OCI-LY3 (cell line): ENCODE data around the gene GDPD5.

Experiments used
- H2AFZ ChIP-seq: fragments of 200-600, 300-600 bp; shearing (Covaris generic); 2 replicates; pipeline ENCODE4 v1.6.0; 2014; ENCODE audit warnings: antibody characterized with exemption, low read depth, low read length
- H3K27ac ChIP-seq: fragments of 200-600, 300-600 bp; sonication (generic); 2 replicates; pipeline ENCODE4 v1.5.1; 2014; ENCODE audit warnings: mild to moderate bottlenecking, low read length, moderate library complexity, mixed read lengths
- H3K27me3 ChIP-seq: fragments of 200-600, 300-600 bp; sonication (generic); 2 replicates; pipeline ENCODE4 v1.6.1; 2014; ENCODE audit warnings: low read depth, low read length, mixed read lengths
- H3K36me3 ChIP-seq: fragments of 200-600, 300-600 bp; sonication (generic); replicated peaks from 2 replicates; pipeline ENCODE3; 2014; ENCODE audit warnings: low read depth, low read length, mixed read lengths
- H3K4me1 ChIP-seq: fragments of 300-600, 200-600 bp; sonication (generic); 2 replicates; pipeline ENCODE4 v1.6.1; 2014; ENCODE audit warnings: low read length, mixed read lengths
- H3K4me2 ChIP-seq: fragments of 200-600, 300-600 bp; sonication (generic); 2 replicates; pipeline ENCODE4 v1.6.1; 2014; ENCODE audit warnings: low read length, mixed read lengths
- H3K4me3 ChIP-seq: fragments of 300-600, 200-600 bp; sonication (generic); 2 replicates; pipeline ENCODE4 v1.5.1; 2014; ENCODE audit warnings: antibody characterized with exemption, mild to moderate bottlenecking, low read length, moderate library complexity
- H3K79me2 ChIP-seq: fragments of 300-600, 200-600 bp; shearing (Covaris generic); 2 replicates; pipeline ENCODE4 v1.6.1; 2014; ENCODE audit warnings: mild to moderate bottlenecking, low read length, mixed read lengths
- H3K9ac ChIP-seq: fragments of 300-600, 200-600 bp; shearing (Covaris generic); 2 replicates; pipeline ENCODE4 v1.6.0; 2014; ENCODE audit warnings: mild to moderate bottlenecking, low read length, moderate library complexity
- H3K9me3 ChIP-seq: fragments of 200-600, 300-600 bp; shearing (Covaris generic); 2 replicates; pipeline ENCODE4 v1.6.1; 2014; ENCODE audit warnings: low read length, mixed read lengths; ENCODE audit not compliant: insufficient read depth
- H4K20me1 ChIP-seq: fragments of 200-600, 300-600 bp; sonication (generic); 2 replicates; pipeline ENCODE4 v1.6.1; 2016; ENCODE audit warnings: low read length, mixed read lengths; ENCODE audit not compliant: insufficient read depth
- EZH2phosphoT487 ChIP-seq: fragments of 200-600 bp; shearing (Covaris generic); IDR thresholded peaks from 2 replicates; pipeline ENCODE4 v1.6.1; 2018; ENCODE audit warnings: antibody characterized with exemption, mixed run types, low read depth
- TF ChIP-seq, protein P1 (sequence below): fragments of 200-600, 300-600 bp; sonication (generic); IDR thresholded peaks from 2 replicates; pipeline ENCODE4 v1.5.1; 2014; ENCODE audit warnings: antibody characterized with exemption, low read length, low read depth

The GDPD5 gene

DNA sequence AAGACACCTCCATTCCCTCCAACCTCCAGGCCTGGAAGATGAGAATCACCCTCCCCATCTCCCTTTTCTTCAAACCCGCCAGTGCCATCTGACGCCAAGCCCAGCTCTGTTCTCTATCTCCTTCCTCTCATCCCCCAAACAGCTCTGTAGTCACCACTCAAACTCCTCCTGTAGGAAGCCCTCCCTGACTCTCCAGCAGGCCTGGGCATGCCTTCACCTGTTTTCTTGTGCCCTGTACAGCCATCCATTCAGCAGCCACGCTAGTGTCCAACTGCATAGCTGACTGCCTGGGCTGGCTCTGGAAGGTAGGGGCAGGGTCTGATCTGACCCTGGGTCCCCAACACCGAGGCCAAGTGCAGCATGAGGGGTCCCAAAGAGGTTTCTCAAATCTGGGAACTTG lies 25.0 kb downstream of the GDPD5 start:
- no peaks in the 10 kb centered on the region for H3K27me3 ChIP-seq
- H3K9me3 ChIP-seq: no peaks in the 10 kb centered on the region
- H3K4me2 ChIP-seq: no peak overlapping the region
- no peaks in the 10 kb centered on the region for H4K20me1 ChIP-seq
- H3K9ac ChIP-seq: no peak overlapping the region
- no peaks in the 10 kb centered on the region for H3K79me2 ChIP-seq
- no peak overlapping the region for H2AFZ ChIP-seq
- H3K4me3 ChIP-seq: no peak overlapping the region
- peaks cover 7% of the 10 kb centered on the region for H3K4me1 ChIP-seq
- H3K27ac ChIP-seq: no peak overlapping the region
- TF ChIP-seq EZH2phosphoT487: no peak
- TF ChIP-seq, protein P1, sequence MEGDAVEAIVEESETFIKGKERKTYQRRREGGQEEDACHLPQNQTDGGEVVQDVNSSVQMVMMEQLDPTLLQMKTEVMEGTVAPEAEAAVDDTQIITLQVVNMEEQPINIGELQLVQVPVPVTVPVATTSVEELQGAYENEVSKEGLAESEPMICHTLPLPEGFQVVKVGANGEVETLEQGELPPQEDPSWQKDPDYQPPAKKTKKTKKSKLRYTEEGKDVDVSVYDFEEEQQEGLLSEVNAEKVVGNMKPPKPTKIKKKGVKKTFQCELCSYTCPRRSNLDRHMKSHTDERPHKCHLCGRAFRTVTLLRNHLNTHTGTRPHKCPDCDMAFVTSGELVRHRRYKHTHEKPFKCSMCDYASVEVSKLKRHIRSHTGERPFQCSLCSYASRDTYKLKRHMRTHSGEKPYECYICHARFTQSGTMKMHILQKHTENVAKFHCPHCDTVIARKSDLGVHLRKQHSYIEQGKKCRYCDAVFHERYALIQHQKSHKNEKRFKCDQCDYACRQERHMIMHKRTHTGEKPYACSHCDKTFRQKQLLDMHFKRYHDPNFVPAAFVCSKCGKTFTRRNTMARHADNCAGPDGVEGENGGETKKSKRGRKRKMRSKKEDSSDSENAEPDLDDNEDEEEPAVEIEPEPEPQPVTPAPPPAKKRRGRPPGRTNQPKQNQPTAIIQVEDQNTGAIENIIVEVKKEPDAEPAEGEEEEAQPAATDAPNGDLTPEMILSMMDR: no peak
- no peaks in the 10 kb centered on the region for H3K36me3 ChIP-seq

DNA sequence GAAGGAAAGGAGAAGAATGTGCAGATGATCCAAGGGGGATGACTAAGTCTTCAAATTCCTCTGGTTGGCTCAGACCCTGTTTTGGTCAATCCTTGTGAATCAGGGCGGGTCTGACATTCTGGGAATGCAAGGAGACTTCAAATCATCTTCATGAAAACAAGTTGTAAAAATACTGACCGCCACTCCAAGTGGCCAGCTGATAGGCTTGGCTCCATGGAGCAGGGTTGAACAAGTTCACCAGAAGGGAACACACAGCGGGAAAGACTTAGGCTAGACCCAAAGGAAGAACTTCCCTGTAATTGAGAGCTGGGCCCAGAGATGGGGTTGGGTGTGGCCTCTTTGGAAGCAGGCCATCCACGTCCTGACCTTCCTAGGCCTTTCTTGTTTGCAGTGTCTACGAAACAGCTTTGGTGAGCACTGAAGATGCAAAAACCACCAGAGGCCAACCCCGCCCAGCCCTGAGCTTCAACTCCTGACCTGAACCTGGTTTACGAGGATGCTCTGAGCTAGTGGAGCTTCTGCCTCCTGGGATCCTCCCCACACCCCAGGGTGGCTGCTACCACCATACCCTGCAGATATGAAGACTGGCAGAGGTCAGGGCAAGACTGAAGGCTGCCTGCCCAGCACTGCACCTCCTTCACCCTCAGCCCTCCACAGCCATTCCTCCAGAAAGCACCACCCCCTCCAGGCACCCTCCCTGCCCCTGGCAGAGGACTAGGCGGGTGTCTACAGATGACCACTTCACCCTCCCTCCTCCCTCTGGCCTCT lies 26.1 kb downstream of the GDPD5 start:
- H3K27me3 ChIP-seq: no peaks in the 10 kb centered on the region
- H3K4me1 ChIP-seq: peaks cover 7% of the 10 kb centered on the region
- no peak for TF ChIP-seq EZH2phosphoT487
- TF ChIP-seq, protein P1: no peak
- H4K20me1 ChIP-seq: no peaks in the 10 kb centered on the region
- H3K4me2 ChIP-seq: no peak overlapping the region
- H2AFZ ChIP-seq: no peak overlapping the region
- H3K27ac ChIP-seq: no peak overlapping the region
- H3K36me3 ChIP-seq: no peaks in the 10 kb centered on the region
- H3K4me3 ChIP-seq: no peak overlapping the region
- no peaks in the 10 kb centered on the region for H3K9me3 ChIP-seq
- H3K9ac ChIP-seq: no peak overlapping the region
- H3K79me2 ChIP-seq: no peaks in the 10 kb centered on the region

DNA sequence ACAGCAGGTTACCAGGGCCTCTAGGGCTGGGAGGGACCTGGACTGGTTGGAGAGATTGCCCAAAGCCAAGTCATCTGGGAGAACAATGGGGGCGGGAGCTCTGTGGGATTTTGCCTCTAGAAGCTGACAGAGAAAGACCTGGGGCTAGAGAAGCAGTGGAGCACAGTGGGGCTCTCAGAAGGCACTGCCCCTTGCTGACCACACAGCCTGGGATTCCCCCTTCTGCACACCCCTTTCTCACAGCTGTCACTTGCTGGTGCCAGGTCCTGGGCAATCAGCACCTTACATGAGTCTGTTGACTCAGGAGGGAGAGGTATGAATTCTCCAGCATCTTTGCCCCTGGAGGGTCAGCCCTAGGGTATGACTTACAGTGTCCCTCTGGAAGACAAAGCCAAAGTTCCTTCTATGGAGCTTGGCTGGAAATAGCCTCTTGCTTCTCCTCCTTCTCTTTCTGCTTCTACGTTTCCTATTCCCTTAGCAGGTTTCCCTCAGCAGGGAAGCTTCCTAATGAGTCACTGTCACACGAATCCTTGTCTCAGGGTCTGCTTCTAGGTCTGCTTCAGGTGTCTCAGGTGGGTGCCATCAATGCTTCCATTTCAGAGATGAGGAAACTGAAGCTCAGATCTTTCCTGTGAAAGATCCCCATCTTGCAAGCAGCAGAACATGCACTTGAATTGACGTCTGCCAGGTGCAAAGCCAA lies 27.0 kb downstream of the GDPD5 start:
- H4K20me1 ChIP-seq: no peaks in the 10 kb centered on the region
- no peaks in the 10 kb centered on the region for H3K27me3 ChIP-seq
- no peaks in the 10 kb centered on the region for H3K9me3 ChIP-seq
- no peak overlapping the region for H3K27ac ChIP-seq
- H3K79me2 ChIP-seq: no peaks in the 10 kb centered on the region
- no peaks in the 10 kb centered on the region for H3K36me3 ChIP-seq
- H3K4me1 ChIP-seq: peaks cover 6% of the 10 kb centered on the region
- H3K4me3 ChIP-seq: no peak overlapping the region
- H2AFZ ChIP-seq: no peak overlapping the region
- no peak overlapping the region for H3K4me2 ChIP-seq
- H3K9ac ChIP-seq: no peak overlapping the region
- no peak for TF ChIP-seq EZH2phosphoT487
- TF ChIP-seq, protein P1: no peak

DNA sequence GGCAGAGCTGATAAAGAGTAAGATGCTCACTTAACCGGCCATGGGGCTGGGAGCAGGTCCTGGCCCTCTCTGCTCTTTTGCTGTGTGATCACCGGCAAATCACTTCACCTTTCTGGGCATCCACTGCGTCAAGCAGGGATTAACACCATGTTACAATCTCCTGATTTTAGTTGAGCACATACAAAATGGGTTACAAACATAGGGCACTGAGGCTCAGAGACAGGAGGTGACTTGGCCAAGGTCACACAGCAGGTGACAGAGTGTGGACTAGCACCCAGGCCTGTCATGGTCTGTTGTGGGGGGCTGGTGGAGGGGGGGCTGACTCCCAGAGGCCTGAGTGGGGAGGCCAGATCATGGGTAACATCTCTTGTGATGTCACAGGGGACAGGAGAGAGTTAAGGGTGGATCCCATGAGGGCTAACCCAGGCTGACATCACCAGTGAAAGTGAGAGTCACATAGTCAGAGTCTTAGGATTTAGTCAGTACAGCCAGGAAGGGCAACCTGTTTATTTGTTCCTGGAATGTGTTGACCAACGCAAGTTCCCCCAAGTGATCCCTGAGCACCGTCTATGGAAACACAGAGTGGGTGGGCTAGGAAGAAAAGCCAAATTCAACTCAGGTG lies 27.8 kb downstream of the GDPD5 start:
- TF ChIP-seq, protein P1: no peak
- TF ChIP-seq EZH2phosphoT487: no peak
- Histone ChIP-seq H3K4me1 (no peaks in the 10 kb centered on the region; the same call in 1 of the 2 replicates), H2AFZ (no peak overlapping the region), H3K27ac (no peak overlapping the region), H3K4me3 (no peak overlapping the region), H3K27me3 (no peaks in the 10 kb centered on the region), H4K20me1 (no peaks in the 10 kb centered on the region), H3K36me3 (no peaks in the 10 kb centered on the region), H3K9me3 (no peaks in the 10 kb centered on the region), H3K9ac (no peak overlapping the region), H3K79me2 (no peaks in the 10 kb centered on the region), H3K4me2 (no peak overlapping the region)
